NCI-H446 (cell line): ENCODE results near the gene REV3L.

Source experiments
- DNase-seq, 2 experiments: peaks; one replicate each; lab custom pipeline; 2025; lab: John Stamatoyannopoulos, UW

The REV3L gene

DNA sequence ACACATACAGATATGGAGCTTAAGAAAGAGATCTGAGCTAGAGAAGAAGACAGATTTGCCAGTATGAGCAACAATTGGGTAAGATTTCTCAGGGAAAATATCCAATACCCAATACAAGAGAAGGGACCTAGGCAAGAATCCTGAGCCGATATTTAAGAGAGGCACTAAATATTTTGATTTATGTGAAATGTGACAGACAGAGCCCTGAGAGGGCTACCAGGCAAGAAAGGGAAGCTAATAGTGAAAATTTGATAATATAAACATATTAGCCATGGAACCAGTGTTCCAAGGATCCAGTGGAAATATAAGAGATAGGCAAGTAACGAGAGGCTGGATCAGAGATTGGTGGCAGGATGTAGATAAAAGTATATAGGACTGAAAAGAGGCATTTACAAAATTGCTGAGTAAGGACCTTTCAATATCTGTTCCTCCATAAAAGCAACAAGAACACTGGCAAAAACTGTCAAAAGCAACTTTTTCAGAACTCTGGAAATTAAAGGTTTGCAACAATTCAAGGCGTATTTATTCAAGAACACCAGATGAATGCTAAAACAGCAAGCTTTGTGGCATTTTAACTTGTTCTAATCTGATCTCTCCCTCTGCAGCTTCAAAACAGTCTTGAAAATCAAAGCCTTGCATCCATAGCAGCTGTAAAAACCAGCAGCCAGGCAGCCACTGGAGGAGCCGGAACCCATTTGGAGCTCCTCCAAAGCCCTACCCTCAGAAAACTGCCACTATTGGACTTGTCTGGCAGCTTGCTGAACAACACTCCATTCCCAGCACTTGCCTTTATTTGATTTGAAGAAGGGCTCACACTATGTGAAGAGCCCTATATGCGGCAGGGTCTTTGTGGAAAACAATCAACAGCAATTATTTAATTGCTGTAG lies 58.8 kb downstream of the REV3L start:
- DNase-seq = peak in 1 of 2 experiments; percentile 46

DNA sequence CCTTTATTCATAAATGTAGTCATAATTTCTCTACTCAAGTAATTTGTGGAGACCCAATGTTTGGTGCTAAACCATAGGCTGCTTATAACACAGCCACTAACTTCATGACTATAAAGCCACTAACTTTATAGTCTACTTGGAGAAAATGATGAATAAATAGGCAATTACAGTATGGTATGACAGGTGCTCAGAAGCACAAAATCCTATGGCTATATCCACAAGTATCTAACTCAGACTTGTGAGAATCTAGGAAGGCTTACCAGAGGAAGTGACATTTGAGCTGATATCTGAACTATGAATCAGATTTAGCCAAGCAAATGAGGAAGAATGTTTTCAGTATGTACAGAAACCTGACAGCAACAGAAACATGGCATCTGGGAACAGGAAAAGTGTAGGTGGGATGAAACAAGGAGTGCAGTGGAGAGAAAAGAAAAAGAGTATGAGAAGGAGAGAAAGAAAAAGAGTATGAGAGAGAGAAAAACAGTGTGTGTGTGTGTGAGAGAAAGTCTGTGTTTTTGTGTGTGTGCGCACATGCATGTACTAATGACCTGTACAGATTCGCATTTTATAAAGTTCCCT lies 59.9 kb downstream of the REV3L start:
- DNase-seq = no peak

DNA sequence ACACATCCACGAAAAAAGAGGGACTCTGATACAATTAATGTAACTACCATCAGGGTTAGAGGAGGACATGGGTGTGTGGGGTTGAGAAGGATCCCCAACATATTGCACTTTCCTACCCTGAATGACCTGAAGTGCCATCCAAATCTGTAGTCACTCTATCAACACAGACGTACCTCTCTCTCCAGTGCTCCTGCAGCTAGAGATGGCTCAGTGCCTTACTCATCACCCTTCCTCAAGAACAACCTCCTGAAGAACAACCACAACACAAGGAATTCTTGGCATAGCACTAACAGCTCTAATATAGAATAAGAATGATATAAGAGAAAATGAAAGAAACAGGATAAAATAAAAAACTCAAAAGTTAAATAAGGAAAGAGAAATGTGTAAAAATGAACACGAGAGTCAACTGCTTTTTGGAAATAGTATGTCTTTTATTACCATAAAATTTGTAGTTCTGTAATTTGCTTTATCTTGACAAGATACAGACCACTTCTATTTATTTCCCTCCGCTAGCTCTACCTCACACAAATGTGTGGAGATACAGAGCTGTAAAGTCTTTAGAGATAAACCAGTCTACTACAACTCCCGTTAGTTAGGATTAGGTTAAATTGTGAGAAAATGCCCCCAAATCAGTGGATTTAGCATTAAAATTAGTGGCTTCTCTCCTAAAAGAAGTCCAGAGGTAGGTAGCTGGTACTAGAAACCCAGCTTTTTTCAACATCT lies 63.9 kb downstream of the REV3L start:
- no peak for DNase-seq

DNA sequence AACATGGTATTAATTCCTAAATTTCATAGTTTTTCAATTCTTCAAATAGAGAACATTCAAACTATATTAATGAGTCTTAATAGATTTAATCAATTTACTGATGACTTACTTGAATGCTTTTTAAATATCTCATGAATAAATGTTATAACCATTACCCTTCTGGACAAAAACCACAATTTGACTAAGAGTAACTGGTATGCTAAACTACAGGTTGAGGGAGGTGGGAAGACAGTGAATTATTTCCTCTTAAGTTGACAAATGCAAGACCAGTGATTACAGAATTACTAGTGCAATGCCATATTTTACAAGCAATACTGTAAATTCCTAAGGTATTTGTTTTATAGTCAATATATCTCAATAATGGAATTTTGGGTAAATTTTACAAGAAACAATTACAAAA lies 65.1 kb downstream of the REV3L start:
- no peak for DNase-seq

DNA sequence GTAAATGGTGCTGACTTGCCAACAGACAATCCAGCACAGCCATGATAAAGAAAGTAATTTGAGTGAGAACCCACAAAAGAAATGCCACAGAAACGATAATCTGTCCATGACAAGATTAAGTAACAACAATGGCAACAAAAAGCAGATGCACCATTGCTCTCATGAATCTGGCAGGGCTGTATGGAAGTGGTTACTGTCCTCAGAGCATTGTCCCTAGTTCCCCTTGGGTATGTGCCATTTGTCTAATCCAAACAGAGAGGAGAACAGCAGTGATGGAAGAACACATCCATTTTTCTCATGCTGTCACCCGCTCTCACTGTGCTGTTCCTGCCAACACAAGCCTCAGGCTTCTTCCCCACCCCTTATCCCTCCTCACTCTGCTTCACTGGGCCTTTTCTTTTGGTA lies 65.8 kb downstream of the REV3L start:
- DNase-seq = peak; percentile 73 to 77

DNA sequence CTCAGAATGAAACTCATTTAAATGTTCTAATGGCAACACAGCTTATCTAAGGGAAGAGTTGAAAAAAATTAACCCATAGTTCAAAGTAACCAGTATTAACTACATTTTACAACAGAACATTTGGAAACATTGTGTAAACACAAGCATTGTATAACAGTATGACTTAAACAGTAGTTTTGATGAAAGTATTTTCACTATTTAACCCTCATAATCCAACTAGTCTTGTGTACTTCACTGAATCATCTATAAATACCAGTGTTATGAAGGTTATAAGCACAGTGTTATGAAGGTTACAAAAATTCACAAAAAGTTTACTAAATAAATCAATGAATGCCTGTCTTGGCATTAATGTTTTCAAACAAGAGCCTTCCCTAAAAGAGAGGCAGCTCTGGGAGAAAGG lies 66.5 kb downstream of the REV3L start:
- no peak for DNase-seq

DNA sequence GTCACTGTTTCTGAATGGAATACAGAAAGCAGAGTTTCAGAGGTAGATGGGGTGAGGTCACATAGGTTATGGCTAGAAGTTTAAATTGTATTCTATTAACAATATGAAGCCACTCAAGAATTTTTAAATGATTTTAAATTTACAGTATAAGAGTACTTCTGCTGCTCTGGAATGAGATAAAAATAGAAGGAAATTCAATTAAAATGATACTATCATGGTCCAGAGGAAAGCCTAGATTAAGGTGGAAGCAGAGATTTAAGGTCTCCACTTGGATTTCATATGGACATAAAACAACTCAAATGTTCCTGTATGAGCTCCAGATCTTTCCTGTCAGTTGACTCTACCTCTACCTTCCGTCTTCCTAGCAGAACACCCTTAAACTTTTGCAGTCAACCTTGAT lies 68.6 kb downstream of the REV3L start:
- DNase-seq = no peak

DNA sequence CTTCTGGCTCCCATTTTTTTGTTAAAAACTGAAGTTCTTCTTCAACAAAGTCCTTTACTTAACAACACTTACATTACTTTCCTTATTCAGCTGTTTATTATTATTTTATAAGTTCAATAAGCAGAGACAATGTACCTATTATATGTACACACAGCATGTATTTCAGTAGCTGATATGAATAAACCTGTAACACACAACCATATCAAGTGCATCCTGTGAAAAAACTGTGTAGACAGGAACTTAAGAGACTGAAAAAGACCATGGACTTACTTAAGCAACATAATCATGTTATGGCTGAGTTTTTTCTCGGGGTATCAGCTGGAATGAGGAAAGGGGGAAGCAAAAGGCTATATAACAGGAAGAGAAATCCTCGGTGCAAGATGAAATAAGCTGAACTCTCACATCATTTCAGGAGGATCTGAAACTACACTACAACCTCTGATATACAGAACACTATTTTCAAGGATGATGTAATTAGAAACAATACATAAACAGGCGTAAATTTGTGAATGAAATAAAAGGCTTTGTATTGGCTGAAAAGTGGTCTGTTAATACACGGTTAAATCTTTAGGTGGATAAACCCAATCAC lies 70.9 kb downstream of the REV3L start:
- no peak for DNase-seq

DNA sequence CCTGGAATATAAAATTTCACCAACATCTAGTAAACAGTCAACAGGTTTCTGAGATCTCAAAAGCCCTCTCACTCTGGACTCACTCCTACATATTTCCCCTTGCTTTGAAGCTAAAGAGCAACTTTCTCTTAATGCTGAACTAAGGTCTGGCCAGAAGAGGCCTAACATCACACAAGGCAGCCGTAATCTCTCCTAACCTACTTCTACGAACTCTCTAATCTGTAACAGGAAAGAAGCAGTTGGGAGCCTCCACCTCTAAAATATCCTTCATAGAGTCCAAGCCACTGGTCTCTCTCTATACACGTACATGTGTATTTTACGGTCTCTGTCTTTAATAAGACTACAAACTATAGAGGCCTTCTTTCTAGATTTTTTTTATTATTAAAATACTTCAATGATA lies 72.0 kb downstream of the REV3L start:
- DNase-seq = no peak

DNA sequence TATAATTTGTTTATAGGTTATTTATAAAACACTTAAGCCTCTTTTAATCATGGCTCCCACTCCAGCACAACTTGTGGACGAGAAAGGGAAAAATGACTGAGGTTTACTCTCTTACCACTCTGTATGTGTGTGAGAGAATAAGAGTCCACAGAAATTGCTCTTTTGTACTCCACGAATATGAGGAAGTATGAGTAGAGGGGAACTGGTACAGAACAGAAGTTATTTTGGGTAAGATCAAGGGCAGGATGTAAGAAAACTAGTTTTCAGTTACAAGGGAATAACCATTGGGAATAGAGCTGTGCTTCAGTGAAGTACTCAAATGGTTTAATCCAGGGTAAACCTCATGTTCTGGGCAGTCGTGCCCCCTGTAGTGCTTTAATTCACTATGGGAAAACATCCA lies 72.6 kb downstream of the REV3L start:
- DNase-seq = no peak

DNA sequence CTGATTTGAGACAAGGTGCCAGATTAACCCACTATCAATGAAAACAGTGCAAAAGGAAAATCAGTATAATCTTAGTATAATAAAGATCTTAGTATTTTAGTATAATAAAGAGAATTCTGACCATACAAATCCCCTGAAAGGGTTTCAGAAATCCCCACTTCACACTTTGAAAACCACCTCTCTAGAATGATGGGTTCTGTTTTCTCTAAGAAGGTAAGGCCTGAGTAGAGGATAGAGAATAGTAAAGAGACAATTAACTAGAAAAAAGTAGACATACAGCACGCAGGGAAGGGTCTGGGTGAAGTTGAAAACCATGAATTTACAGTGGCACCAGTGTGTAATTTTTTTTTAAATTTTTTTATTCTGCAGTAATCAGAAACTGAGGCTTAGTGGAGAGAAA lies 73.6 kb downstream of the REV3L start:
- DNase-seq = no peak

DNA sequence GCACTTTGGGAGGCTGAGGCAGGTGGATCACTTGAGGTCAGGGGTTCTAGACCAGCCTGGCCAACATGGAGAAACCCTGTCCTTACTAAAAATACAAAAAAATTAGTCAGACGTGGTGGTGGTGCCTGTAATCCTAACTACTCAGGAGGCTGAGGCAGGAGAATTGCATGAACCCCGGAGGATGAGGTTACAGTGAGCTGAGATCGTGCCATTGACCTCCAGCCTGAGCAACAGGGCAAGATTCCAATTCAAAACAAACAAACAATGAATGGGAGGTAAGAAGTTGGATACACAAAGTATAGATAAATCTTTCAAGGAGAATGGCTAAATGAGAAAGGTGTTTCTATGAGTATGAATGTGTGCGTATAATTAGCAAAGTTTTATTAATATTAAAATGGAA lies 75.3 kb downstream of the REV3L start:
- DNase-seq = no peak

DNA sequence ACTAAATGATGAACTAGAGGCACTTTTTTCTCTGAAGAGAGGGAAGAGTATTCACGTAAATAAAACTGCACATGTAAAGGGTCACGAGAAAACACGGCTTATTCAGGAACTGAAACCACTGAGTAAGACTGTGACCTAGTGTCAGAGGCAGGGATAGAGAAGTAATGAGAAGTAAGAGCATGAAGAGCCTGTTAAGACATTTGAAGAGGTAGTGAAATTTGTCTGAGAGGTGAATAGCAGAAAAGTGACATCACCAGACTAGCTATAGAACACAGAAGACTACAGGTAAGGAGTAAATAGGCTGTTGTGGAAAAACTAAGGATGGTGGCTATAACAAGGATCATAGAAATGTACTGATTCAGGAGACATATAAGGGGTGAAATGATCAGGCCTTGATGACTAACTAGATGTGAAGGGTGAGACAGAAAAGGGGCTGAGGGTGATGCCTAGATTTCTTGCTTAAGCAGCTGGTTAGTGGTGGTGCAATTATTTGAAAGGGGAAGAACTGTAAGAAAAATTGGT lies 76.8 kb downstream of the REV3L start:
- DNase-seq = no peak

DNA sequence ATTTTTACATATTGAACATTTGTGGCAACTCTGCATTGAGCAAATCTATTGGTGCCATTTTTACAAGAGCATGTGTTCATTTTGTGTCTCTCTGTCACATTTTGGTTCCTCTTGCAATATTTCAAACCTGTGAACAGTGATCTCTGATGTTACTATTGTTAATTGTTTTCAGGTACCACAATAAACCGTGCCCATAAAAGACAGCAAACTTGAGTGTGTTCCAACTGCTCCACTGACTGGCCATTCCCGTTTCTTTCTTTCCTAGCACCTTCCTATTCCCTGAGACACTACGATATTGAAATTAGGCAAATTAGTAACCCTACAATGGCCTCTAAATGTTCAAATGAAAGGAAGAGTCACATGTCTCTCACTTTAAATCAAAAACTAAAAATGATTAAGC lies 79.6 kb downstream of the REV3L start:
- no peak for DNase-seq

DNA sequence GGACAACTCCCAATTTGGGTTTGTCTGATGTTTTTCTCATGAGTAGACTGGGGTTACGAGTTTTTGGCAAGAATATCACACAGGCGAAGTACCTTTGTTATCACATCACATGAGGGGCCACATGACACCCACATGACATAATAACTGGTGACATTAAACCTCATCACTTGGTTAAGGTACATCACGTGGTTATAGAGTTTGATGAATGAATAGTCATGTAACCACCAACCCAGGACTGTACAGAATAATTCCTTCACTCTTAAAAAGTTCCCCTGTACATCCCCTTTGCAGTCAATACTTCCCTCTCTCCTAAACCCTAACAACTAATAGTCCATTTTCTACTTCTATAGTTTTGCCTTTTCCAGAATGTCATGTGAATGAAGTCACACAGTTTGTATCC lies 83.4 kb downstream of the REV3L start:
- DNase-seq = no peak

DNA sequence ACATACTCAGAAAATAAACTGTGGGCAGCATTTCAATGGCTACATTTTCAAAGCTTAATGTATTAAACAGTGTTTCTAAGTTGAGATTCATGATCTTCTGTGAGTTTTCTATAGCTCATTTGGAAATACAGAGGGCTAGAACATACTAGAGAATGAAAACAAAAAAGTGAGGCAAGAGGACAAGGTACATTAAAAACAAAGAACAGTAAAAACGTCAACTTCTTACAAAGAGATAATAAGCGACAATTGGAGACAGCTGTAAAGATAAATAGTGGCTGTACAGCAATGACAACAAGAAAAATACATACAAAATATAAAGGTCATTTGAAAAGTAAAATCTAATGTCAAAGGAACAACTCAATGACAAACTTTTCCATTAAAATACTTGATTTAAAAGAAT lies 94.3 kb downstream of the REV3L start:
- no peak for DNase-seq

DNA sequence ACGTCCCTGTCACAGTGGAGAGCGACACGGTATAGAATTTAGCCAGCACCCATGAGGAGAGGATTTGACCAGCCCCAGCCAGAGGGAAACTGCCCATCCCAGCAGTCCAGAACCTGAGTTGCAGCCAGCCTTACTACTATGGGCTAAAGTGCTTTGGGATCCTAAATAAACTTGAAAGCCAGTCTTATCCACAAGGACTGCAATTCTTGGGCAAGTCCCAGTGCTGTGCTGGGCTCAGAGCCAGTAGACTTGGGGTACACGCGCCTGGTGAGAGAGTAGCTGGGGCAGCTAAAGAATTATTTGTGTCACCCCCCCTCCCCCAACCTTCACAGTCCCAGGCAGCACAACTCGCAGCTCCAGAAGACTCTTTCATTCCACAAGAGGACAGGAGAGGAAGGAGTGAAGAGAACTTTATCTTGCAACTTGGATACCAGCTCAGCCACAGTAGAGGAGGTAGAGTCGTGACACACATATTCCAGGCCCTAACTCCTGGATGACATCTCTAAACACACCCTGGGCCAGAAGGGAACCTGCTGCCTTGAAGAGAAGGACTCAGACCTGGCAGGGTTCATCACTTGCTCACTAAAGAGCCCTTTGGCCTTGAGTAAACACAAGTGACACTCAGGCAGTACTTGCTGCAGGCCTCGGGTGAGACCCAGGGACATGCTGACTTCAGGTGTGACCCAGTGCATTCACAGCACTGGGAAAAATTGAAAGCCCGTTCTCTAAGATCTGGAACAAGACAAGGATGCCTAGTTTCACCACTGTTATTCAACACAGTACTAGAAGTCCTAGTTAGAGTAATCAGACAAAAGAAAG lies 100.3 kb downstream of the REV3L start:
- no peak for DNase-seq

DNA sequence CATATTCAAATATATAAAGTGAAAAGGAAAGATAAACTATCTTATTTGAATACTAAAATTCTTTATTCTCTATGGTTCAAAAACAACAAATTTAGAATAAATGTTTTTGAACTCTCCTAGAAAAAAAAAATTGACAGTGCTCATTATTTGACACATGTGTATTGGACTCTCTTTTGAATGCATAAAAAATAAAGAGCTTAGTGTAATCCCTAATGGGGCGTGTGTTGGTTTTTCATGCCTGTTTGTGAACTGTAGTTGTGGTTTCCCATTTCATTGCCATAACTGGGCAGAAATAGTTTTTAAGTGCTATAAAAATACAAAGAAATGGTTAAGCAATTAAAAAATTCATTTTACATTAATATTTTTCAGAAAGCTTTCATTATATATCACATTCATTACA lies 101.3 kb downstream of the REV3L start:
- DNase-seq = no peak

DNA sequence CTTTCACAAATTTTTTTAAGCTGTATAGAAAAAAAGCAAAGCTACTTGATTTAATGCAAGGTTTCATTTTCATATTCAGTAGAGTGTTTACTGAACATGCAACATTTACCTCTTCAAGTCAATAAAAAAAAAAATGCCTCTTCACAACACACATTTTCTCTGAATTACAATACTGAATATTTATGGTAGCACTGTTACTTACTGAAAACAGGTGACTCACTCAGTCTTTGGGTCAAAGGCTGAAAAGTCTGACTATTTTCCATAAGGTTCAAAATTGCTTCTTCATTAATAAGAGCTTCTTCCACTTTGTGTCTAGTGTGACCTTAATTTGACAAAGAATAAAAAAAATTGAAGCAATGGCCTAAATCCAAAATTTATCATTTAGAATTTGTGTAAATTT lies 101.9 kb downstream of the REV3L start:
- DNase-seq = no peak

DNA sequence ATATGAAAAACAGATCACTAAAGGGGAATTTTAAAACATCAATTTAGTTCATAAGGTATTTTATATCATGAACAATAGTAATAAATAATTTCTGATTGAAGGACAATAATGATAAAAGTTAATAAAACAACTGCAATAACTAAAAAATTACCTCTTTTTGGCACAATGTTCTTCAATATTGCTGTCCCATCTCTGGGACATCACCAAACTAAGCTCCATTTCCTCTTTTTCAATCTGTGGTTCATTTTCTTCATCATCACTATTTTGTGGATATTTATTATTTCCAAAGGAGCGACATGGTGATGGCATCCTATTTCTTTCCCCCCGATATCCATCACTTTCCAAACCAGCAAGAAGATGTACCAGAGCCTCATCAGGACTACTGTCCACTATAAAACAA lies 103.2 kb downstream of the REV3L start:
- DNase-seq = no peak

DNA sequence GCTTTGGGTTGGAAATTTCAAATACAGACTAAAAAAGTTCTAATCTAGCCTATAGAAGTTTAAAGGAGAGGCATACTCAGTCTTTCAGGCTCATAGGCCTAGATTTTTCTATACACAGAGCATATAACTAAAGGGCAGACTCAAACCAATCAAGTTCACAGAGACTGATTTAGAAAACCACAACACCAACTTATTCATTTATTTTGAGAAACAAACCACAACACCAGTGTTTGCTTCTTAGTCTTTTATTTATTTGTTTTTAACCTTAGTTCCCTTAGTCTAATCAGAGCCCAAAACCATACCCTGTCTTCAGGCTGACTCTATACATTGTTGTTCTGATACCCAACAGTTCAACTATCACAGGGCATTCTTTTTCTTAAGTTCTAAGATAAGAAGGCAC lies 103.7 kb downstream of the REV3L start:
- no peak for DNase-seq
